ENCODE results near the gene XPO5. TPM values are rescaled to one million over a fixed set of nuclear protein-coding genes. Genes with fewer than 3 reads are reported as not detected.
A peak's percentile ranks its signal among the peaks of the same experiment; 100 is the strongest.
"Not testable (repeated sequence)": the region's sequence is repeated elsewhere in the genome, so short reads cannot be mapped to it uniquely, and the experiment has no call there.

The XPO5 gene
- total RNA-seq, 1 donor = 66.2 TPM

DNA sequence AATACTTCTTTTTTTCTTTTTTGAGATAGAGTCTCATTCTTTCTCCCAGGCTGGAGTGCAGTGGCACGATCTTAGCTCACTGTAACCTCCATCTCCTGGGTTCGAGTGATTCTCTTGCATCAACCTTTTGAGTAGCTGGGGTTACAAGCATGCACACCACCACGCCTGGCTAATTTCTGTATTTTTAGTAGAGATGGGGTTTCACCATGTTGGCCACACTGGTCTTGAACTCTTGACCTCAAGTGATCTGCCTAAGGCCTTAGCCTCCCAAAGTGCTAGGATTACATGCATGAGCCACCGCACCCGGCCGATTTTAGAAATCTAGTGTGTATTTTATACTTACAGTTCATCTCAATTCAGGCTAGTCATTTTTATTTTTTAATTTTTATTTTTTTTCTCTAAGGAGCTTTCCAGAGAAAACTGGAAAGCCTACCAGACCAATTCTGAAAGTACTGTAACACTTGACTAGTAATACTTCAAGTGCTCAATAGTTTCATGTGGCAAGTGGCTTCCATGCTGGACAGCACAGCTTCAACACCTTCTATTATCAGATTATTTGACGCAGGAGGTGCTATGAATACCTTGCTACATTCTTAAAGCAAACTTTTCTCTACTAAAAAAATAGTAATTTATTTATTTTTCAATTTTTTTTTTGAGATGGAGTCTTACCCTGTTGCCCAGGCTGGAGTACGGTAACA lies 33.9 kb downstream of the XPO5 start:
- no peaks in the 10 kb centered on the region for H3K9me3 ChIP-seq (ENCODE audit: low read depth, low read length)
- H3K4me3 ChIP-seq (ENCODE audit: insufficient read depth, low read length) = no peak overlapping the region
- TF ChIP-seq, protein P1, sequence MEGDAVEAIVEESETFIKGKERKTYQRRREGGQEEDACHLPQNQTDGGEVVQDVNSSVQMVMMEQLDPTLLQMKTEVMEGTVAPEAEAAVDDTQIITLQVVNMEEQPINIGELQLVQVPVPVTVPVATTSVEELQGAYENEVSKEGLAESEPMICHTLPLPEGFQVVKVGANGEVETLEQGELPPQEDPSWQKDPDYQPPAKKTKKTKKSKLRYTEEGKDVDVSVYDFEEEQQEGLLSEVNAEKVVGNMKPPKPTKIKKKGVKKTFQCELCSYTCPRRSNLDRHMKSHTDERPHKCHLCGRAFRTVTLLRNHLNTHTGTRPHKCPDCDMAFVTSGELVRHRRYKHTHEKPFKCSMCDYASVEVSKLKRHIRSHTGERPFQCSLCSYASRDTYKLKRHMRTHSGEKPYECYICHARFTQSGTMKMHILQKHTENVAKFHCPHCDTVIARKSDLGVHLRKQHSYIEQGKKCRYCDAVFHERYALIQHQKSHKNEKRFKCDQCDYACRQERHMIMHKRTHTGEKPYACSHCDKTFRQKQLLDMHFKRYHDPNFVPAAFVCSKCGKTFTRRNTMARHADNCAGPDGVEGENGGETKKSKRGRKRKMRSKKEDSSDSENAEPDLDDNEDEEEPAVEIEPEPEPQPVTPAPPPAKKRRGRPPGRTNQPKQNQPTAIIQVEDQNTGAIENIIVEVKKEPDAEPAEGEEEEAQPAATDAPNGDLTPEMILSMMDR (IDR thresholded peaks at IDR 0.05; ENCODE audit: extremely low read depth, low read depth, low read length) = no peak
- DNase-seq (ENCODE audit: insufficient read length, low spot score, missing footprints) = no peak
- no peak overlapping the region for H3K27ac ChIP-seq (ENCODE audit: low read depth, low read length)
- H3K4me1 ChIP-seq (ENCODE audit: insufficient read depth, low read length) = no peaks in the 10 kb centered on the region
- no peak overlapping the region for H3K4me2 ChIP-seq (ENCODE audit: insufficient read depth, low read length)
- H2AFZ ChIP-seq (ENCODE audit: low read length) = no peak overlapping the region
- H3K36me3 ChIP-seq (ENCODE audit: insufficient read depth, low read length) = peaks cover 70% of the 10 kb centered on the region
- no peaks in the 10 kb centered on the region for H3K27me3 ChIP-seq (ENCODE audit: insufficient read depth, low read length)
- no peaks in the 10 kb centered on the region for H3K79me2 ChIP-seq (ENCODE audit: insufficient read depth, low read length)
- no peaks in the 10 kb centered on the region for H4K20me1 ChIP-seq (ENCODE audit: insufficient read depth, low read length)

DNA sequence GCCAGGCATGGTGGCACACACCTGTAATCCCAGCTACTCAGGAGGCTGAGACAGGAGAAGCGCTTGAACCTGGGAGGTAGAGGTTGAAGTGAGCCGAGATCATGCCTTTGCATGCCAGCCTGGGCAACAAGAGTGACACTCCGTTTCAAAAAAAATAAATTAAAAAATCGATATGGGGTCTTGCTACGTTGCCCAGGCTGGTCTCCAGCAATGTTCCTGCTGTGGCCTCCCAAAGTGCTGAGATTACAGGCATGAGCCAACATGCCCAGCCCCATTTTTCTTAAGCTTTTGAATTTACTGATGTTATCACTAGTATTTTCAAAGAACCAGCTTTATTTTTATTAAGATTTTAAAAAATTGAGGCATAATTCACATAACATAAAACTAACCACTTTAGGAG lies 35.3 kb downstream of the XPO5 start:
- Histone ChIP-seq H4K20me1 (ENCODE audit: insufficient read depth, low read length) (no peaks in the 10 kb centered on the region), H3K36me3 (ENCODE audit: insufficient read depth, low read length) (peaks cover 58% of the 10 kb centered on the region), H3K4me2 (ENCODE audit: insufficient read depth, low read length) (no peak overlapping the region), H3K4me1 (ENCODE audit: insufficient read depth, low read length) (no peaks in the 10 kb centered on the region), H3K4me3 (ENCODE audit: insufficient read depth, low read length) (no peak overlapping the region), H3K27ac (ENCODE audit: low read depth, low read length) (no peak overlapping the region), H3K27me3 (ENCODE audit: insufficient read depth, low read length) (no peaks in the 10 kb centered on the region), H3K9me3 (ENCODE audit: low read depth, low read length) (no peaks in the 10 kb centered on the region), H3K79me2 (ENCODE audit: insufficient read depth, low read length) (no peaks in the 10 kb centered on the region), H2AFZ (ENCODE audit: low read length) (no peak overlapping the region)
- TF ChIP-seq, protein P1 (IDR thresholded peaks at IDR 0.05; ENCODE audit: extremely low read depth, low read depth, low read length) = no peak
- no peak for DNase-seq (ENCODE audit: insufficient read length, low spot score, missing footprints)

DNA sequence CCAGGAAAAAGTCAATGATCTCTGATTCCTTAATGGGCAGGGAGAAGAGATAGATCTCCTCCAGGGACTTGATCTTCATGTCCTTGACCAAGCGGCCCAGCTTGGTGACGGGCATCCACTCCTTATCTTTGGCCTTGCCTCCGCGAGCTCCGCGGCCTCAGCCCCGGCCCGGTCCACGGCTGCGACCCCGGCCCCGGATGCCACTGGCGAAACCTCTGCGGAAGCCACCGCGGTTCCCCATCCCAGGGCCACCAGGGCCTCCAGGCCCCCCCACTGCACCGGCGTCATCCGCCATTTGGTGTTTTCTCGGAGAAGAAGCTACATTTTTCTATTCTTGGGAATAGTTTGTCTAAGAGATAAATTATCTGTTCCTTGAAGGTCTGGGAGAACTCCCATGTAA lies 36.4 kb downstream of the XPO5 start:
- not testable (repeated sequence) for H3K4me1 ChIP-seq (ENCODE audit: insufficient read depth, low read length)

DNA sequence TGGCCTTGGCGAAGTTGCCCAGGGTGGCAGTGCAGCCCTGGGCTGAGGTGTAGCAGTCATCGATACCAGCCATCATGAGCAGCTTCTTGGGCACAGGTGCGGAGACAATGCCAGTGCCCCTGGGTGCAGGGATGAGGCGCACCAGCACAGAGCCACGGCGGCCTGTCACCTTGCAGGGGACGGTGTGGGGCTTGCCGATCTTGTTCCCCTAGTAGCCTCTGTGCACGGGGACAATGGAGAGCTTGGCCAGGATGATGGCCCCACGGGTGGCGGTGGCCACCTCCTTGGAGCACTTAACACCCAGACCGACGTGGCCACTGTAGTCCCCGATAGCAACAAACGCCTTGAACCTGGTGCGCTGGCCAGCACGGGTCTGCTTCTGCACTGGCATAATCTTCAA lies 36.9 kb downstream of the XPO5 start:
- H3K27me3 ChIP-seq (ENCODE audit: insufficient read depth, low read length); H3K4me1 ChIP-seq (ENCODE audit: insufficient read depth, low read length); H3K4me2 ChIP-seq (ENCODE audit: insufficient read depth, low read length); H2AFZ ChIP-seq (ENCODE audit: low read length); H3K27ac ChIP-seq (ENCODE audit: low read depth, low read length); DNase-seq (ENCODE audit: insufficient read length, low spot score, missing footprints); H3K79me2 ChIP-seq (ENCODE audit: insufficient read depth, low read length); H3K4me3 ChIP-seq (ENCODE audit: insufficient read depth, low read length); H3K9me3 ChIP-seq (ENCODE audit: low read depth, low read length); H4K20me1 ChIP-seq (ENCODE audit: insufficient read depth, low read length): not testable (repeated sequence)
- H3K36me3 ChIP-seq (ENCODE audit: insufficient read depth, low read length) = peaks cover 53% of the 10 kb centered on the region

More for the DNA sequence above, 36.4 kb downstream of the XPO5 start:
- H3K4me2 ChIP-seq (ENCODE audit: insufficient read depth, low read length); DNase-seq (ENCODE audit: insufficient read length, low spot score, missing footprints); H3K27ac ChIP-seq (ENCODE audit: low read depth, low read length); H3K27me3 ChIP-seq (ENCODE audit: insufficient read depth, low read length); H2AFZ ChIP-seq (ENCODE audit: low read length); H3K4me3 ChIP-seq (ENCODE audit: insufficient read depth, low read length); H3K9me3 ChIP-seq (ENCODE audit: low read depth, low read length); H4K20me1 ChIP-seq (ENCODE audit: insufficient read depth, low read length); H3K79me2 ChIP-seq (ENCODE audit: insufficient read depth, low read length): not testable (repeated sequence)
- peaks cover 53% of the 10 kb centered on the region for H3K36me3 ChIP-seq (ENCODE audit: insufficient read depth, low read length)

DNA sequence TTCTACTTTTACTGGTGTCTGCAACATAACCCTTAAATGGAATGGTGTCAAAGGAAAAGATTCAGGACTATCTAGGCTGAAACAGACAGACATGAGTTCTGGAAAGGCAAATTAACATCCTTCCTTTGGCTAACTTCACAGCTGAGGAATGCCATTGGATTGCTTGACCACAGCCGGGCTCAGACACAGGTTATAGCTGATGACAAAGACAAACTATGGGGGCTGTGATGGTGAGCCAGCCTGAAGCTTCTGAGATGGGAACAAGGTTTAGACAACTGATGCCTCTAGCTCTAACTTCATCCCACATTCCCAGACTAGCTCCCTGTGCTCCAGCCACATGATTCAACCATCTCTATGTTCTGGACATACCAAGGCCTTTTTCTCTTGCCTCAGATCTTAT lies 43.6 kb downstream of the XPO5 start:
- Histone ChIP-seq H3K4me3 (ENCODE audit: insufficient read depth, low read length) (no peak overlapping the region), H3K79me2 (ENCODE audit: insufficient read depth, low read length) (no peaks in the 10 kb centered on the region), H3K9me3 (ENCODE audit: low read depth, low read length) (no peaks in the 10 kb centered on the region), H3K27ac (ENCODE audit: low read depth, low read length) (peak overlapping the region; percentile 52), H3K27me3 (ENCODE audit: insufficient read depth, low read length) (no peaks in the 10 kb centered on the region), H3K4me2 (ENCODE audit: insufficient read depth, low read length) (no peak overlapping the region), H3K36me3 (ENCODE audit: insufficient read depth, low read length) (peaks cover 53% of the 10 kb centered on the region), H4K20me1 (ENCODE audit: insufficient read depth, low read length) (no peaks in the 10 kb centered on the region), H2AFZ (ENCODE audit: low read length) (no peak overlapping the region), H3K4me1 (ENCODE audit: insufficient read depth, low read length) (peaks cover 3% of the 10 kb centered on the region)
- TF ChIP-seq, protein P1 (IDR thresholded peaks at IDR 0.05; ENCODE audit: extremely low read depth, low read depth, low read length) = no peak
- DNase-seq (ENCODE audit: insufficient read length, low spot score, missing footprints) = no peak

Data from osteoblast (primary cell).